Caco-2 (cell line): ENCODE measurements around the gene FRMD3. TPM values are rescaled to one million over a fixed set of nuclear protein-coding genes. Genes with fewer than 3 reads are reported as not detected.

ENCODE experiments used
- BruUV-seq: library from RNA; stranded (reverse); fragments of 400-500 nt; replicated peaks from 2 replicates; lab custom pipeline; 2021; lab: Mats Ljungman, UMichigan
- CTCF ChIA-PET: fragments of 300-600 bp; sonication (Branson Sonifier 250); formaldehyde crosslinking; loops from one replicate; lab custom pipeline; 2022; ENCODE audit warnings: antibody characterized with exemption; lab: Charles Lee
- POLR2A ChIA-PET: fragments of 300-600 bp; sonication (Branson Sonifier 250); formaldehyde crosslinking; loops from one replicate; lab custom pipeline; 2022; ENCODE audit warnings: antibody characterized with exemption; lab: Charles Lee
- DNase-seq, 2 experiments: peaks; one replicate each; pipeline versions ENCODE4 v3.0.0 to v3.0.0-alpha.2; 2020 to 2022
- H3K27me3 ChIP-seq: replicated peaks from 2 replicates; pipeline ENCODE4 v1.6.0; 2011; ENCODE audit warnings: low read length; ENCODE audit not compliant: control insufficient read depth, insufficient read depth
- H3K36me3 ChIP-seq: 2 replicates; pipeline ENCODE4 v1.5.1; 2011; ENCODE audit warnings: low read length; ENCODE audit not compliant: control insufficient read depth, insufficient read depth
- H3K4me1 ChIP-seq: fragments of 250-450 bp; sonication (Bioruptor Pico); 2 replicates; pipeline ENCODE4 v1.5.1; 2020; ENCODE audit warnings: mild to moderate bottlenecking
- H3K4me3 ChIP-seq: 2 replicates; pipeline ENCODE4 v1.5.1; 2011; ENCODE audit warnings: low read depth, mild to moderate bottlenecking, control low read depth, low read length
- H3K9me3 ChIP-seq: fragments of 250-450 bp; sonication (Bioruptor Pico); 2 replicates; pipeline ENCODE4 v1.5.1; 2020; ENCODE audit warnings: mild to moderate bottlenecking, moderate library complexity
- H3K27ac Mint-ChIP-seq: one replicate; pipeline ENCODE4 v1.8.0; 2022; ENCODE audit warnings: mixed read lengths; ENCODE audit not compliant: unreplicated experiment
- H3K27me3 Mint-ChIP-seq: one replicate; pipeline ENCODE4 v1.8.0; 2022; ENCODE audit warnings: mixed read lengths; ENCODE audit not compliant: insufficient read depth, unreplicated experiment
- H3K36me3 Mint-ChIP-seq: one replicate; pipeline ENCODE4 v1.8.0; 2022; ENCODE audit warnings: mild to moderate bottlenecking, mixed read lengths; ENCODE audit not compliant: insufficient read depth, unreplicated experiment
- H3K4me1 Mint-ChIP-seq: one replicate; pipeline ENCODE4 v1.8.0; 2022; ENCODE audit warnings: low read depth, mixed read lengths; ENCODE audit not compliant: unreplicated experiment
- H3K4me3 Mint-ChIP-seq: one replicate; pipeline ENCODE4 v1.8.0; 2022; ENCODE audit warnings: mild to moderate bottlenecking, moderate library complexity, mixed read lengths; ENCODE audit not compliant: unreplicated experiment
- H3K9me3 Mint-ChIP-seq: one replicate; pipeline ENCODE4 v1.8.0; 2022; ENCODE audit warnings: mixed read lengths; ENCODE audit not compliant: unreplicated experiment
- CTCF ChIP-seq, 2 experiments: fragments of 200-600 bp in 1 of 2; IDR thresholded peaks; 1 replicate in 1 of 2; 2 replicates in 1 of 2; pipeline versions ENCODE4 v1.5.1 to v1.8.0; 2011 to 2022; ENCODE audit warnings: antibody characterized with exemption in 1 of 2, control low read depth in 1 of 2, inconsistent platforms in 1 of 2, low read depth in 1 of 2, low read length in 1 of 2, mild to moderate bottlenecking in 1 of 2, moderate library complexity in 1 of 2; ENCODE audit not compliant: insufficient read depth in 1 of 2, severe bottlenecking in 1 of 2, unreplicated experiment in 1 of 2
- intact Hi-C: fragments of 100-400 bp; cut with micrococcal nuclease; formaldehyde crosslinking; loops from one replicate; pipeline ENCODE4 v1.10.0; 2022; ENCODE audit not compliant: unreplicated experiment
- total RNA-seq: library from RNA; stranded (reverse); gene quantifications from 2 replicates; pipeline ENCODE4 v1.2.3, GENCODE V29; 2022

FRMD3 gene
- total RNA-seq, 1 experiment from 2014 or later, result not detected

- H3K27ac Mint-ChIP-seq, result no peak overlapping the region
- intact Hi-C loops, result no loop called here
- H3K27me3 ChIP-seq, result no peaks in the 10 kb centered on the region
- BruUV-seq, result no TSS peak
- H3K36me3 Mint-ChIP-seq, result no peaks in the 10 kb centered on the region
- H3K36me3 ChIP-seq, result no peaks in the 10 kb centered on the region
- H3K9me3 ChIP-seq, result no peaks in the 10 kb centered on the region
- CTCF ChIA-PET, result no interaction called here
- H3K4me3 ChIP-seq, result no peak overlapping the region
- H3K4me1 Mint-ChIP-seq, result no peaks in the 10 kb centered on the region
- no peaks in the 10 kb centered on the region for H3K4me1 ChIP-seq
- H3K9me3 Mint-ChIP-seq, result no peaks in the 10 kb centered on the region
- peaks cover 8% of the 10 kb centered on the region for H3K27me3 Mint-ChIP-seq
- H3K4me3 Mint-ChIP-seq, result no peak overlapping the region
- POLR2A ChIA-PET, result no interaction called here
- DNase-seq, result no peak
- no peak for TF ChIP-seq CTCF (IDR thresholded peaks at IDR 0.05; ENCODE audit: insufficient read depth in 1 of 2, low read depth in 1 of 2, low read length in 1 of 2, severe bottlenecking in 1 of 2, unreplicated experiment in 1 of 2)
Observed at GRCh38 chr9:83523684-83524083, 14.5 kb downstream of the FRMD3 start.

- Histone ChIP-seq H3K9me3 (no peaks in the 10 kb centered on the region), H3K4me3 (no peak overlapping the region), H3K36me3 (no peaks in the 10 kb centered on the region), H3K27me3 (no peaks in the 10 kb centered on the region), H3K4me1 (no peaks in the 10 kb centered on the region)
- peaks cover 5% of the 10 kb centered on the region for H3K27me3 Mint-ChIP-seq
- ChIA-PET CTCF (no interaction called here), POLR2A (no interaction called here)
- no peak for DNase-seq
- H3K4me3 Mint-ChIP-seq, result no peak overlapping the region
- intact Hi-C loops, result no loop called here
- H3K4me1 Mint-ChIP-seq, result no peaks in the 10 kb centered on the region
- no TSS peak for BruUV-seq
- H3K9me3 Mint-ChIP-seq, result no peaks in the 10 kb centered on the region
- TF ChIP-seq CTCF (IDR thresholded peaks at IDR 0.05; ENCODE audit: insufficient read depth in 1 of 2, low read depth in 1 of 2, low read length in 1 of 2, severe bottlenecking in 1 of 2, unreplicated experiment in 1 of 2), result no peak
- H3K27ac Mint-ChIP-seq, result no peak overlapping the region
- no peaks in the 10 kb centered on the region for H3K36me3 Mint-ChIP-seq
Observed at GRCh38 chr9:83521411-83521810, 16.8 kb downstream of the FRMD3 start.

GRCh38 chr9:83521011-83521410, 17.2 kb downstream of the FRMD3 start:
- CTCF ChIA-PET, result no interaction called here

More at GRCh38 chr9:83521011-83521410, 17.2 kb downstream of the FRMD3 start:
- Mint-ChIP-seq H3K4me3 (no peak overlapping the region), H3K27ac (no peak overlapping the region), H3K9me3 (no peaks in the 10 kb centered on the region), H3K27me3 (peaks cover 4% of the 10 kb centered on the region), H3K36me3 (no peaks in the 10 kb centered on the region), H3K4me1 (no peaks in the 10 kb centered on the region)
- no TSS peak for BruUV-seq
- Histone ChIP-seq H3K9me3 (no peaks in the 10 kb centered on the region), H3K4me3 (no peak overlapping the region), H3K27me3 (no peaks in the 10 kb centered on the region), H3K4me1 (no peaks in the 10 kb centered on the region), H3K36me3 (no peaks in the 10 kb centered on the region)
- no peak for TF ChIP-seq CTCF (IDR thresholded peaks at IDR 0.05; ENCODE audit: insufficient read depth in 1 of 2, low read depth in 1 of 2, low read length in 1 of 2, severe bottlenecking in 1 of 2, unreplicated experiment in 1 of 2)
- intact Hi-C loops, result no loop called here
- no peak for DNase-seq
- POLR2A ChIA-PET, result no interaction called here
